GM23248 (cell line): ENCODE data around the gene SLC25A21. TPM values are rescaled to one million over a fixed set of nuclear protein-coding genes. Genes with fewer than 3 reads are reported as not detected.

Source experiments
- DNase-seq: peaks from one replicate; pipeline ENCODE4 v3.0.0-alpha.2; 2015
- H2AFZ ChIP-seq: fragments of 200-600 bp; sonication (generic); 2 replicates; pipeline ENCODE4 v1.6.1; 2016; ENCODE audit warnings: antibody characterized with exemption
- H3F3A ChIP-seq: fragments of 200-600 bp; sonication (generic); 2 replicates; pipeline ENCODE4 v1.6.1; 2016; ENCODE audit warnings: mild to moderate bottlenecking, antibody characterized with exemption, mixed run types; ENCODE audit not compliant: insufficient read depth
- H3K27ac ChIP-seq: fragments of 200-600 bp; sonication (generic); 2 replicates; pipeline ENCODE4 v1.5.1; 2016; ENCODE audit warnings: mild to moderate bottlenecking
- H3K27me3 ChIP-seq: fragments of 200-600 bp; sonication (generic); replicated peaks from 2 replicates; pipeline ENCODE4 v1.6.1; 2016; ENCODE audit warnings: mild to moderate bottlenecking; ENCODE audit not compliant: insufficient read depth
- H3K36me3 ChIP-seq: fragments of 200-600 bp; sonication (generic); 2 replicates; pipeline ENCODE4 v1.6.1; 2016; ENCODE audit warnings: low read depth, mild to moderate bottlenecking
- H3K4me1 ChIP-seq: fragments of 200-600 bp; sonication (generic); 2 replicates; pipeline ENCODE4 v1.6.1; 2016; ENCODE audit warnings: mild to moderate bottlenecking; ENCODE audit not compliant: insufficient read depth
- H3K4me2 ChIP-seq: fragments of 200-600 bp; sonication (generic); one replicate; pipeline ENCODE4 v1.6.1; 2016; ENCODE audit warnings: mild to moderate bottlenecking; ENCODE audit not compliant: unreplicated experiment
- H3K4me3 ChIP-seq: fragments of 200-600 bp; sonication (generic); 2 replicates; pipeline ENCODE4 v1.5.1; 2016; ENCODE audit warnings: mild to moderate bottlenecking
- H3K79me2 ChIP-seq: fragments of 200-600 bp; sonication (generic); 2 replicates; pipeline ENCODE4 v1.6.1; 2016; ENCODE audit warnings: mild to moderate bottlenecking; ENCODE audit not compliant: insufficient read depth
- H3K9ac ChIP-seq: fragments of 200-600 bp; sonication (generic); 2 replicates; pipeline ENCODE4 v1.6.1; 2016; ENCODE audit warnings: mild to moderate bottlenecking
- H3K9me2 ChIP-seq: fragments of 200-600 bp; sonication (generic); 2 replicates; pipeline ENCODE4 v1.6.1; 2016; ENCODE audit warnings: mixed run types, mild to moderate bottlenecking, moderate library complexity; ENCODE audit not compliant: insufficient read depth
- H3K9me3 ChIP-seq: fragments of 200-600 bp; sonication (generic); one replicate; pipeline ENCODE4 v1.6.1; 2017; ENCODE audit warnings: low read depth
- H4K20me1 ChIP-seq: fragments of 200-600 bp; sonication (generic); 2 replicates; pipeline ENCODE4 v1.6.0; 2016; ENCODE audit not compliant: insufficient read depth
- EZH2 ChIP-seq: fragments of 200-600 bp; sonication (generic); IDR thresholded peaks from 2 replicates; pipeline ENCODE4 v1.6.1; 2018; ENCODE audit warnings: antibody characterized with exemption, mild to moderate bottlenecking; ENCODE audit not compliant: insufficient read depth, poor library complexity, severe bottlenecking
- EZH2phosphoT487 ChIP-seq: fragments of 200-600 bp; sonication (generic); IDR thresholded peaks from 2 replicates; pipeline ENCODE4 v1.6.1; 2018; ENCODE audit warnings: antibody characterized with exemption, moderate library complexity, mild to moderate bottlenecking, low read depth; ENCODE audit not compliant: insufficient read depth
- WGBS, 2 experiments: methylation state at CpG; one replicate each; pipeline ENCODE4 v1.1.6; 2015 to 2017; ENCODE audit warnings: low lambda C conversion rate in 2 of 2, low coverage in 1 of 2; ENCODE audit errors: missing lambda C conversion rate in 2 of 2; 5-methylcytosine and 5-hydroxymethylcytosine counted together
- in situ Hi-C: fragments of 300-500 bp; cut with MboI; formaldehyde crosslinking; loops from 2 replicates; pipeline ENCODE4 v1.15.0; 2020
- polyA plus RNA-seq: library from polyadenylated mRNA; unstranded; fragments of >200 nt; fragmentation: Nextera tagmentation; extraction: Ambion mirVana; gene quantifications from 2 replicates; pipeline ENCODE4 v1.2.1, GENCODE V29; 2016
- total RNA-seq: library from RNA; depleted of rRNA; stranded (reverse); fragments of >200 nt; shearing (Covaris generic); gene quantifications from 2 replicates; pipeline ENCODE4 v1.2.3, GENCODE V29; 2014

The SLC25A21 gene
- total and polyA plus RNA-seq, 2 experiments from 2014 or later: 0.26 TPM; not detected in 1

- in situ Hi-C loops: no loop called here
- Histone ChIP-seq H3K9ac (no peak overlapping the region), H4K20me1 (no peaks in the 10 kb centered on the region), H3K36me3 (no peaks in the 10 kb centered on the region), H3K9me3 (no peaks in the 10 kb centered on the region), H3K9me2 (no peaks in the 10 kb centered on the region), H3K79me2 (no peaks in the 10 kb centered on the region), H2AFZ (no peak overlapping the region), H3F3A (no peaks in the 10 kb centered on the region), H3K4me1 (no peaks in the 10 kb centered on the region; the same call in 1 of the 2 replicates), H3K4me2 (no peak overlapping the region), H3K4me3 (no peak overlapping the region), H3K27me3 (no peaks in the 10 kb centered on the region; the same call in 1 of the 2 replicates), H3K27ac (no peak overlapping the region)
- WGBS, 2 experiments: 51 to 52% methylated on average over 3 of the region's 3 CpGs
- DNase-seq: peak; percentile 28
- TF ChIP-seq EZH2phosphoT487 (no peak), EZH2 (no peak)
Measured at GRCh38 chr14:36773558-36773957, 398.8 kb downstream of the SLC25A21 start.

- H3K36me3 ChIP-seq: no peaks in the 10 kb centered on the region
- peak; percentile 46 for DNase-seq
- H3K4me3 ChIP-seq: no peak overlapping the region
- in situ Hi-C loops: no loop called here
- no peak overlapping the region for H3K27ac ChIP-seq
- no peaks in the 10 kb centered on the region for H4K20me1 ChIP-seq
- H3K9me2 ChIP-seq: no peaks in the 10 kb centered on the region
- H3K27me3 ChIP-seq: no peaks in the 10 kb centered on the region
- no peaks in the 10 kb centered on the region; the same call in 1 of the 2 replicates for H3K4me1 ChIP-seq
- no peaks in the 10 kb centered on the region for H3F3A ChIP-seq
- no peak overlapping the region for H3K4me2 ChIP-seq
- 14 to 21% methylated on average over 3 of the region's 3 CpGs for WGBS, 2 experiments
- H2AFZ ChIP-seq: no peak overlapping the region; the same call in 1 of the 2 replicates
- H3K9me3 ChIP-seq: no peaks in the 10 kb centered on the region
- no peaks in the 10 kb centered on the region for H3K79me2 ChIP-seq
- no peak overlapping the region for H3K9ac ChIP-seq
- TF ChIP-seq EZH2phosphoT487 (no peak), EZH2 (no peak)
Measured at GRCh38 chr14:36773136-36773540, 399.3 kb downstream of the SLC25A21 start.

- in situ Hi-C loops: no loop called here
- no peak overlapping the region for H3K4me3 ChIP-seq
Measured at GRCh38 chr14:36771028-36771640, 401.3 kb downstream of the SLC25A21 start.

GRCh38 chr14:36768638-36769337, 403.6 kb downstream of the SLC25A21 start:
- no peaks in the 10 kb centered on the region for H3K79me2 ChIP-seq
- no peak for TF ChIP-seq EZH2
- no peak for TF ChIP-seq EZH2phosphoT487
- no peaks in the 10 kb centered on the region for H3K9me2 ChIP-seq
- H3K27ac ChIP-seq: no peak overlapping the region
- no peaks in the 10 kb centered on the region for H3K9me3 ChIP-seq
- no peaks in the 10 kb centered on the region for H3K27me3 ChIP-seq
- H2AFZ ChIP-seq: no peak overlapping the region
- WGBS, 2 experiments: 64 to 65% methylated on average over 4 of the region's 4 CpGs
- in situ Hi-C loops: no loop called here
- no peak overlapping the region for H3K4me2 ChIP-seq
- no peak overlapping the region for H3K4me3 ChIP-seq
- no peak for DNase-seq
- H4K20me1 ChIP-seq: no peaks in the 10 kb centered on the region
- H3K36me3 ChIP-seq: no peaks in the 10 kb centered on the region
- 0 out of 2 replicates have a peak, but pooled peaks cover 8% of the 10 kb centered on the region for H3F3A ChIP-seq
- no peak overlapping the region for H3K9ac ChIP-seq
- peaks cover 7% of the 10 kb centered on the region; the same call in 1 of the 2 replicates for H3K4me1 ChIP-seq

More at GRCh38 chr14:36771028-36771640, 401.3 kb downstream of the SLC25A21 start:
- no peaks in the 10 kb centered on the region for H3K9me2 ChIP-seq
- H3K4me1 ChIP-seq: peaks cover 7% of the 10 kb centered on the region; the same call in 1 of the 2 replicates
- no peak overlapping the region for H2AFZ ChIP-seq
- H3K27ac ChIP-seq: no peak overlapping the region
- H3F3A ChIP-seq: 0 out of 2 replicates have a peak, but pooled peaks cover 8% of the 10 kb centered on the region
- H3K27me3 ChIP-seq: no peaks in the 10 kb centered on the region
- H3K9me3 ChIP-seq: no peaks in the 10 kb centered on the region
- H3K9ac ChIP-seq: no peak overlapping the region
- H3K36me3 ChIP-seq: no peaks in the 10 kb centered on the region
- H3K79me2 ChIP-seq: no peaks in the 10 kb centered on the region
- DNase-seq: no peak
- H4K20me1 ChIP-seq: no peaks in the 10 kb centered on the region
- TF ChIP-seq EZH2phosphoT487: no peak
- no peak for TF ChIP-seq EZH2
- 70 to 74% methylated on average over 4 of the region's 4 CpGs for WGBS, 2 experiments
- H3K4me2 ChIP-seq: no peak overlapping the region
